D721Med (cell line): Measurements from ENCODE around the gene KCNJ15.

Experiments
- DNase-seq: peaks from one replicate; pipeline ENCODE4 v3.0.0; 2011; ENCODE audit warnings: low spot score; ENCODE audit not compliant: insufficient read length
- FAIRE-seq: peaks from 2 replicates; lab custom pipeline; 2011; peaks lifted over from hg19 to GRCh38; lab: Jason Lieb, UNC
- CTCF ChIP-seq: IDR thresholded peaks from 2 replicates; pipeline ENCODE4 v1.5.1; 2012; ENCODE audit warnings: mild to moderate bottlenecking, control low read depth; ENCODE audit not compliant: insufficient read depth; ENCODE audit errors: missing control alignments

The KCNJ15 gene

GRCh38 chr21:38236232-38236631, 20.6 kb upstream of the KCNJ15 start:
- DNase-seq, result no peak
- no peak for TF ChIP-seq CTCF

GRCh38 chr21:38239672-38240071, 17.1 kb upstream of the KCNJ15 start:
- TF ChIP-seq CTCF, result no peak
- FAIRE-seq (no peak), DNase-seq (no peak)

More at GRCh38 chr21:38236232-38236631, 20.6 kb upstream of the KCNJ15 start:
- no peak for FAIRE-seq

- no peak for FAIRE-seq
- no peak for DNase-seq
Observed at GRCh38 chr21:38240129-38240528, 16.7 kb upstream of the KCNJ15 start.

GRCh38 chr21:38241029-38241740, 15.6 kb upstream of the KCNJ15 start:
- no peak for TF ChIP-seq CTCF
- DNase-seq (no peak), FAIRE-seq (no peak)

More at GRCh38 chr21:38240129-38240528, 16.7 kb upstream of the KCNJ15 start:
- TF ChIP-seq CTCF, result no peak

- no peak for TF ChIP-seq CTCF
- FAIRE-seq, result no peak
- no peak for DNase-seq
Observed at GRCh38 chr21:38242061-38242460, 14.7 kb upstream of the KCNJ15 start.

GRCh38 chr21:38243732-38244406, 12.9 kb upstream of the KCNJ15 start:
- DNase-seq (no peak), FAIRE-seq (no peak)
- no peak for TF ChIP-seq CTCF

GRCh38 chr21:38244407-38244787, 12.4 kb upstream of the KCNJ15 start:
- TF ChIP-seq CTCF, result no peak
- no peak for DNase-seq
- FAIRE-seq, result no peak
